ENCODE measurements around the gene UFD1.

Gene UFD1

DNA sequence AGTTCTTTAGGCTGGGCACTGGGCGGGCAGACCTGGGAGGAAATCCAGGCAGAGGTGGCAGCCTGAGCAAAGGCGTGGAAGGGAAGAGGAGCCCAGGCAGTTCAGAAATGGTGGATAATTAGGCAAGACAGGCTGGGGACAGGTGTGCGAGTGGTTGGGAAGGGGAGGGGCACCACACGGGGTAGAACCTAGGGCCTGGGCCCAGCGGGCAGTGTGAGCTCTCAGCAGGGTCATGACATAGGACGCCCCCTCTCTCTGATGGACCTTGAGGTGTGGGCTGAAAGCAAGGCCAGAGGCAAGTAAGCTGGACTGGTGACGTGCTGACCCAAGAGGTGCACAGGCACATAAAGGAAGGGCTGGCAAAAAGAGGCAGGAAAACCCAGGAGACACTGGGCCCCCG is 6.8 kb downstream of the UFD1 start:
- no peak for DNase-seq (ENCODE audit: low read depth in 2 of 3, low spot score in 1 of 3)

DNA sequence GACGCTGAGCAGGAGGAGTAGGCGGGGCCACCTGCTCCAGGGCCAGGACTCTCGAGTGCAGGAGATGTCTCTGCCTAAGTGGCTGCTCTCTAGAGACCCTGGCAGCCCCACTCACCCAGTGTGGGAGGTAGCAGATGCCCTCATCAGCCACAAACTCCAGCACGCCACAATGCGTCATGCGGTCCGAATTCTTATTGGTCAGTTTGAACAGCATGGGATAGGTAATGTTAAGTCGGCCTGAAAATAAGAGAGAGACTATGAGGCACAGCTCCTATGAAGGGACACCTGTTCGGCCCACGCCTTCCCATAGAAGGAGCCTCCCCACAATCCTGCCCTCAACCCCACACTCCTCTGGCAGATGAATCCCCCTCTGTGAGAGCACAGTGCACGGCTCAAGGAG is 7.4 kb downstream of the UFD1 start:
- DNase-seq (ENCODE audit: low read depth in 2 of 3, low spot score in 1 of 3), result no peak

DNA sequence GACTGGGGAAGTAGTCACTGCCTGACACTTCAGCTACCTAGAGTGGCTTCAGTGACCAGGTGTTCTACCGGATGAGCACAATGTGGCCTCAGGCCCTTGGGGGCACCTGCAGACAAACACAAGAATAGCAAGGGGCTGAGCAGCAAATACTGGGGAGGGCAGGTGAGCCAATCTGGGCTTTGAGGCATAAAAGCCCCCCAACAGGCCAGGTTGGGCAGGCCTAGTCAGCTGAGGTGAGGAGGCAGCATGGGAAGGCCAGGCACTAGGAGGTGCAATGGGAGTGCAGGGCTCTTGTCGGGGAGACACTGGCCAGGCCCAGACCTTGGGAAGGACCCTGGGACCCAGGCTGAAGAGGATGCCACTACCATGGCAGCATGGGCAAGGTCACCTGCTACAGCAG is 9.0 kb downstream of the UFD1 start:
- no peak for DNase-seq (ENCODE audit: low read depth in 2 of 3, low spot score in 1 of 3)

DNA sequence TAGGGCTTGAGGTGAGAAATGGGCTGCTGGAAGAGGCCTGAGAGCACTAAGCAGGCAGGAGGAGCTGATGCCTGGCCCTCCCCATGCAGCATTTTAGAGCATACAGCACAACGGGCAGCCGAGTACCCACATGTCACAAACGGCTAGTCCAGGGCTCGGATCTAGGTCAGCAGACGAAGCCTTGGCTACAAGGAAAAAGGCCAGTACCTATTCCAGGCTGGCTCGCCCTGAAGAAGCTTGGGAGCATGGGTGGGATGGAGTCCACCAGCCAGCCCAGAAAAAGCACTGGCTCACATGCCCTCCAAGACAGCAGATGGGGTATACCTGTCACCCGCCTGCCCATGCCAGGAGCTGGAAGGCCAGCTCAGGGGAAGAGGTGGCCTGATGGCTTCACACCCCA is 9.6 kb downstream of the UFD1 start:
- DNase-seq (ENCODE audit: low read depth in 2 of 3, low spot score in 1 of 3), result no peak

DNA sequence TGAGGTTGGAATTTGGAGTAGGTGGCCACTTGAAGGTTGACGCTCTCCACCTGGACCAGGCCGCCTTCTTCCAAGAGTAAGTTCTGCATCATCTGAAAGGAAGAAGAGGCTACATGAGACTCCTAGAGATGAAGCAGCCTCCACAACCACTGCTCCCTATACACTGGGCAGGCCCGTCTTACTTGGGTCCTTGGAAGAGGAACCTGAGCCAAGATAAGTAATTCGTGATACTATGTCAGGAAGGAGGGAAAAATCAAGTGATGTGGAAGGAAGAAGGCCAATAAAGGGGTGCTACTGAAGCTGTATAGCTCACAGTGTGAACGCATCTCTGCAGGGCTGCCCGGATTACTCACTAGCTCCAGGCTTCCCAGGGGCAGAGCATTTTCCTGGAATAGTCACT is 11.1 kb downstream of the UFD1 start:
- no peak for DNase-seq (ENCODE audit: low read depth in 2 of 3, low spot score in 1 of 3)

DNA sequence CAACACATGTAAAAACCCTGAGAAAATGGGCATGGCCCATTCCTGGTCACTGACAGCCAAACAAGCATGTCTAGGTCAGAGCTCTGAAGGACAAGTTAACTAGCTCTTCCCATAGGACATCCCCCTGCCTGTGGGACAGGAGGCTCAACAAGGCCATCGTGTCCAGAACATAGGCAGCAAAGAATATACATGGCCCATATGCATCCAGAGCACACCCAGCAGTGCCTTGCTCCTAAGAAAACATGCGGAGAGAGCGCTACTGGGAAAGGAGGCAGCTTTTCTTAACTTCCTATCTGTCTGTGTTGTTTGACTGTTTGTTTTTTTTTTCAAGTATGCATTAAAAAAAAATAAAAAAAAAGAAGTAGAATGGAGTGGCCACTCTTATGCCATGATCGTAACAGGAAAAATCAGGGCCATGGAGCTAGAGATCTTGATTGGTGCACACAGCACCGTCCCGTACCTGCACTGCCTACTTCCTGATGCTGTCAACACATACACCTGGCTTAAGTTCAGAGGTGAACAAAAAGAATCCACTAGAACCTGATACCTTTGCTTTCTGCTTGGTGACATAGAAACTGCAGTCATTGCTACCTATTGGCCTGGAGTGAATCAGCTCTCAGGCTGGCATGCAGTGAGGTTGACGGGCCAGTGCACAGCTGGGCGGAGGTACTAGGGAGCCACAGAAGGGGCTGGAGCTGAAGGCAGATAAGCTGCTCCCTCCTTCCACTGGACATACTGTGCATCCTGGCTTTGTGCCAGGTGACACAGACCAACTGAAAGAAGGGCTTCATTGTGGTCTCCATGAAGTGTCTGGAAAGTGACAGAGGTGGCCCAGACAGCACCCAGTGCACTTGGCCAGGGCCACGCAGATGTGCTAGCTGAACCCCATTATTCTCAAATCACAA is 11.9 kb downstream of the UFD1 start:
- no peak for DNase-seq (ENCODE audit: low read depth in 2 of 3, low spot score in 1 of 3)

DNA sequence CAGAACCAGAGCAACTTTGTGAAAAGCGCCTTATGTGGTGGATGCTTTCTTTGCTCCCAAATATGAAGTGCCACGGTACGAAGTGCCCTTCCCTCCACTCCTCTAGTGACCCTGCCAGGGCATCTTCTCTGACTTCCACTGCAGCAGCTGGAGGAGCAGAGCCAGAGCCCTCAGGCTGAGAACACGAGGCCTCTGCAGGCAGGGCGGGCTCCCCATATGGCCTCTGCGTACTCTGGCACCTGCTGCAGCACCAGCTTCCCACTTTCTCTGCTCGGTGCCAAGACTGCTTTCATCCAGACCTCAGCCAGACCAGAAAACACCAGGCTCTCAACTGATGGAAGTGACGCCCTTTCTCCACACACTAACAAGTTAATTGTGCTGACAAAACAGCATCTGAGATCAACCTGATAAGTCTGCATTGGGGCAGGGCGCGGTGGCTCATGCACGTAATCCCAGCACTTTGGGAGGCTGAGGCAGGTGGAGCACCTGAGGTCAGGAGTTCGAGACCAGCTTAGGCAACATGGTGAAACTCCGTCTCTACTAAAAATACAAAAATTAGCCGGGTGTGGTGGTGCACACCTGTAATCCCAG is 12.8 kb downstream of the UFD1 start:
- DNase-seq (ENCODE audit: low read depth in 2 of 3, low spot score in 1 of 3), result no peak

DNA sequence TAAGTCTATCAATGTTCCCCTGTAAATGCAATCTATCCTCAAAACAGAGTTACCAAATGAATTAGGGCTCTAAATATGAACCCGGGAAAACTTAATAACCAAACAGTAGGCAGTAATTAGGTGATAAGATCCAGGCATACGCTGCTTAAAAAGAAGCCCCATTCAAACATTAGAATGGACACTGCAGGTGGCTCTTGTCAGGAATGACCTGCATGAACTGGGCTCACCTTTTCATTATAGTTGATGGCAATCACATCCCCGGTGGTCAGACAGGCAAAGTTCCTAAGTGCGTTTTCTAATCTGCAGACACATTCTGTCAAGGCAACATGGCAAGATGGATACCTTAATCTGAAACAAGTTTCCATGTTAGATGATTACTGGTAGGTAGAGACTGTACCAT is 14.0 kb downstream of the UFD1 start:
- DNase-seq (ENCODE audit: low read depth in 2 of 3, low spot score in 1 of 3), result no peak

DNA sequence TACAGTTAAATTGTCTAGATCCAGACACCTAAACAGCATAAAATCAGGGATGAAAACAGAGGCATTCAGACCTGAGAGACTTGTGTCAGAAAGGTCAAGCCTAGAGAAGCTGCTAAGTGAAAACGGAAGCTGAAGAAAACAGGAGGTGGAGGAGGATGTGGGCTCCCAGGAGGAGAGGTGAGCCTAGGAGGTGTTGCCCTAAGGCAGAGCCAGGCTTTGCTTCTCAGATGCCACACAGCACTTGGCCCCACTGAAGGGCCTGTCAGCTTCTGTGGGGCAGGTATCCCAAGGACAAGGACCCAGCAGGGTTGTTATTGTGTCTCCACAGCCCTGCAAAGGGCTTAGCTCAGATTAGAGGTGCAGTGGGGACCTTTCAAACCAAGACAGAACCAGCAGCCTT is 14.4 kb downstream of the UFD1 start:
- DNase-seq (ENCODE audit: low read depth in 2 of 3, low spot score in 1 of 3), result no peak

DNA sequence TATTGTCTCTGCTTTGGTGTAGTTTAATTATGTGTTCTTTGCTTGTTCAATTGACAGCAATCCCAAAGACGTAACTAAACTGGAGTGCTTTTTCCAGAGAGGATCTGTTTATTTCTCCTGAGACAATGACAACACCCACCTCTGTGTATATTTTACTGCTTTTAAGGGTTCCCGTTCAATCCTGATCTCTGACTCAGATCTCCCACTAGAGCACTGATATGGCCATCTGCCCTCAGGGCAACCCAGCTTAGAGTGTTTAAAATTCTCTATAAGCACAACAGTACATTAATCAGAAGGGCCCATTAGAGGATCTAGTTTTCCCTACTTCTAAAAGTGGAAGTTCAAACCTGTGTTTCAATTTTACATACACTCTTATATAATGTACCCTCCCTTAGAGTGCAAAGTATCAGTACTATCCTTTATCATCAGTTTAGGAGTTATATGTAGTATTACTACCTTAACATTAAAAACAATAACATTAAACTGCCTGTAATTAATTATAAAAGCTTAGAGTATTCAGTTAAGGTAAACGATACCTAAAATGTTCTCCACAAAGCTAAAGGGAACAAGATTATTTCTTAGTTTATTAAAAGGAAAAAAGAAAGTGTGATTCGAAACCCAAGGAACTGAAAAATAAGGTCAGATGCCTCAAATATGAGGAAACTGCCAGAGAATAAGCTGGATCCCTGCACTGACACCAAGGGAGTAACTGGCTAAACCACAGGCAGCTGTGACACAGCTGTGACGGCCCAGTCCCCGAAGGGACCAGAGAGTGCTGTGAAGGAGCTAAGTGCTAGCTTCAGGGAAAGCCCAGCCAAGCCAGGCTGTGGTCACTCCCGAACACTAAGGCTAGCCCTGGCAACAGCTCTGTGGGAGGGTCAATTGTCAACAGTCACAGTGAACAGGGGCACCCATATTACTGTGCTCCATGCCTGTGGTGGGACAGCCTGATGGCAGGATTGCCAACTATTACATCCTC is 15.2 kb downstream of the UFD1 start:
- DNase-seq (ENCODE audit: low read depth in 2 of 3, low spot score in 1 of 3), result no peak

DNA sequence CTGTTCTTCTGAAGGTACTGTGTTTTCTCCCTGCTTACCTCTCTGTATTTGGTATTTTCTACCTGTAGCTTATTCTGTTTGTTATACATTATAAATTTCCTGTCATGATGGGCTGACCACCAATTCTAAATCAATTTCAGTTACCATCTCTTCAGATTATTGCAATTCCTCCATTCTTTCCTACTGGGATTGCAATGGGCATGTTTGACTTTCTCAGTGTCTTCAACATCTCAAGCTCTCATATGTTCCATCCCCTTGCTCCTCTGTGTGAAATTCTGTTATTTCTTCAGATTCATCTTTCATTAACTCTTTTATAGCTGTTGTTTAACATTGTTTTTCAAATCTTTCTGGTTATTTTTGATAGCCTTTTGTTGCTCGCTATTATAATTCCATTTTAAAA is 16.0 kb downstream of the UFD1 start:
- DNase-seq (ENCODE audit: low read depth in 2 of 3, low spot score in 1 of 3), result no peak

DNA sequence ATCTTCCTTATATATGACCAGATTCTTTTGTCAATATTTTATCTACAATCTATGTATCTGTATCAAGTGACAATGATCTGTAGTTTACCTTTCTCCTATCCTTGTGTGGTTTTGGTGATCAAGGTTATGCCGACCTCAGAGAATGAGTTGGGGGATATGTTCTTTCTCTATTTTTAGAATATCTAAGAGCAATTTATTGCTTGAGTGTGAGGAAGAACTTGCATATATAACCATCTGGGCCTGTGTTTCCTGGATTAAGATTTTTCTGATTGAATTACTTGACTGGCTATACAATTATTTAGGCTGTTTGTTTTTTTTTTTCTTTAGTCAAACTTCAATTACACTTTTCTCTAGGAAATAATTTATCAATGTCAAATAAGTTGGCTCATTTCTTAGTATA is 17.5 kb downstream of the UFD1 start:
- no peak for DNase-seq (ENCODE audit: low read depth in 2 of 3, low spot score in 1 of 3)

DNA sequence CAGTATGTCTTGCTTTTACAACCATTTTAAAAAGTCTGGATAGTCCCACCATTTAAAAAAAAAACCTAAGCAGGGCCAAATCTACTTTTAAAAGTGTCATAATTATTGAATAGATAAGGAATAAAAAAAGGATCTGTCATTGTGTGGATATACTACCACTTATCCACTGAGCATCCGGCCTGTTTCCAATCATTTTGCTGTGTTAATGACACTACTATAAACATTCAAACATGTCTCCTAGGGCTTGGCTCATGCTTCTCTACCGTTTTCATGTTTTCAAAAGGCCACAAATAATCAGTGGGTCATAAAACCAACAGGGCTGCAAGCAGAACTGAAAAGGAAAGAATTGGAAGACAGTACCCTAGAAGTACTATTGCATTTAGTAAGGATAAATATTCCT is 19.0 kb downstream of the UFD1 start:
- no peak for DNase-seq (ENCODE audit: low read depth in 2 of 3, low spot score in 1 of 3)

DNA sequence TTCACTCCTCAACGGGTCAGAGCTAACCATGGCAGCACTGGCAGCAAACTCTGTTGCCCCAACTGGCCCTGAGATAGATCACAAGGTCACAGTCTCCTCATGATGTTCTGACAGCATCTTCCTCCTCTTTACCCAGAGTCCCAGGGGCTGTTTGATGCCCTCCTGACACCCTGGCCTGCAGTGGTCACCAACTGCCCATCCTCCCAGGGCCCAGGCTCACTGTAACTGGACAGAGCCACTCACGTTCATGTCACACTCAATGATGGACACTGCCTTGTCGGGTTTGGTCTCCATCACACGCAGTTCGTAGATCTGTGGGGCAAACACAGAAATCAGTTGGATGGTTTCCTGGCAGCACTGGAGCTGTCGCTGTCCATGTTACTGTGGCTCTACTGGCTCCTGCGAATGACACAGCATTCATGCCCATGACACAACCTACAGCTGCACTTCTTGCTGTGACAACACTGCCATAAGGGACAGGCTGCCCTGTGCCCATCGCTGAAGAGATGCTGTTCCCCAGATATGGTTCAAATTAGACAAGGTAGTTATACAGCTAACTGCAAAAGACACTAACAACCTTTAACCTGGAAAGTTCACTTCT is 21.1 kb downstream of the UFD1 start:
- DNase-seq (ENCODE audit: low read depth in 2 of 3, low spot score in 1 of 3), result no peak

DNA sequence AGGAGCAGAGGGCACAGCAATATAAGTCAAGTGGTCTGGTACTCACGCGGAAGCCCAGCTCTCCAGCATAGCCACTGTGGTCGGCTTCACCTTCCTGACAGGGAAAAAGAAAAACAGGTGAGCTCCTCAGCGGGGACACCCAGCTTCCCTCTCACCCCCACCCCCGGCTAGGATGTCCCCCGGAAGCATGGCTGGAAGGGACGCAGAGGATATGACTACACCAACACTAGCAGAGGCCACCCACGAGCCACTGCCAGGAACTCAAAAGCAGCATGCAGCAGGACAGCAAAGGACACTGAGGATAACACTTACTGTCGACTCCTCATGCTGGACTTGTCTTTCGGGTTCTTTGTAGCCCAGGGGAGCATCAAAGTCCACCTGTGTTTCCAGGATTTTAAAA is 22.5 kb downstream of the UFD1 start:
- no peak for DNase-seq (ENCODE audit: low read depth in 2 of 3, low spot score in 1 of 3)

DNA sequence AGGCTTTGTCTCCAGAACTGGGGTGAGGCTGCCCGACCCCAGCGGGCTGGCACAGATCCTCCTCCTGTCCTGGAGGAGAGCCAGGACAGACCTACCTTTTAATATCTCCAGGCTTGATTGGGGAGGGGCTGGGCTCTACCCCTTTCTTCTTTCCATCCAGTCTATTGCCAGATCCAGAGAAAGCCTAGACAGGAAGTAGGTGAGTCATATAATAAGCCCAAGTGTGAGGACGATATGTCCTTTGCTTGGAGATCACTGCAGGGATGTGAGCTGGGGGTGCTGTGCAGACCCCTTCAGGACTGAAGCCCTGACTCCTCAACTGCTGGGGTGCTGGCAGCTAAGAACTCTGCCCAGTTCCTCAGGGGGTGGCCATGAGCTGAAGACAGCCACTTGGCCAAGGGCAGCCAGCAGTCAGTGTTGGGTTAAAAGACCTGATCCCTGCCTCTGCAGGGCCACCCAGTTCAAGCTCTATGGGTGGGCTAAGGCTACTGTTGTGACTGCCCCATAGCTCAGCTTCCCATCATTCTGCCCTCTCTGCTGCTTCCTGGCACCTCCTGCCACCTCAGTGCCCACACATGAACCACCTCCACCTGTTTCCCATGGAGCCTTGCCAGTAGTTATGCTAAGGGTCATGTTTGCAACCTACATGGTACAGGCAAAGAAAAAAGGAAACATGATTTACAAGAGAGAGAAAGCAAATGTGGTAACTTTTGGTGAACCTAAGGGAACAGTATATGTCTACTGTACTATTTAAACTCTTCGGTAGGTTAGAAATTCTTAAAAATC is 23.2 kb downstream of the UFD1 start:
- DNase-seq (ENCODE audit: low read depth in 2 of 3, low spot score in 1 of 3), result no peak

DNA sequence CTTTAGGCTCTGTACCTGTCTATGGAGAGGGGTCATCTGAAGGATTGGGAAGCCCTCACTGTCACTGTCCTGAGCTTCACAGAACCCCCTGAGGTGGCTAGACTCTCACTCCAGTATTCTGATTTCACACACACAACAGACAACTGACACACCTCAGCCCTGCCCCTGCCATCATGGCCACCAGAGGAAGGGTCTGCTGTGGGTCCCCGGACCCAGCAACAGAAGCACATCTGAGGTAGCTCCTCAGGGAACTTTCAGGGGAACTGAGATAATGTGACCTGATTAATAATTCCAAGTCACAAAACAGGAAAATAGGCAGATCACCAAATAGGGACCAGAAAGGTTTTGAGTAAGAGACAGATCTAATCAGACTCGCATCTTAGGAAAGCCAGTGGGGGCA is 24.0 kb downstream of the UFD1 start:
- DNase-seq (ENCODE audit: low read depth in 2 of 3, low spot score in 1 of 3), result no peak

DNA sequence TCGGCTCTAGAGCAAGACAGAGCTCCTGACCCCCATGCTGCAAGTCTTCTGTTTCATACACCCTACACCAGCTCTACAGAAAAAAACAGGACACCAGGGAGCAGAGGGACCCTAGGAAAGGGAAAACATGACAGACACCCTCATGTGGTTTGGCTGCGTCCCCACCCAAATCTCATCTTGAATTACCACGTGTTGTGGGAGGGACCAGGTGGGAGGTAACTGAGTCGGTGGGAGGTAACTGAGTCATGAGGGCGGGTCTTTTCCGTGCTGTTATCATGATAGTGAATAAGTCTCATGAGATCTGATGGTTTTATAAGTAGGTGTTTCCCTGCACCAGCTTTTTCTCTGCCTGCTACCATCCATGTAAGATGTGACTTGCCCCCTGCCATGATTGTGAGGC is 24.8 kb downstream of the UFD1 start:
- no peak for DNase-seq (ENCODE audit: low read depth in 2 of 3, low spot score in 1 of 3)

DNA sequence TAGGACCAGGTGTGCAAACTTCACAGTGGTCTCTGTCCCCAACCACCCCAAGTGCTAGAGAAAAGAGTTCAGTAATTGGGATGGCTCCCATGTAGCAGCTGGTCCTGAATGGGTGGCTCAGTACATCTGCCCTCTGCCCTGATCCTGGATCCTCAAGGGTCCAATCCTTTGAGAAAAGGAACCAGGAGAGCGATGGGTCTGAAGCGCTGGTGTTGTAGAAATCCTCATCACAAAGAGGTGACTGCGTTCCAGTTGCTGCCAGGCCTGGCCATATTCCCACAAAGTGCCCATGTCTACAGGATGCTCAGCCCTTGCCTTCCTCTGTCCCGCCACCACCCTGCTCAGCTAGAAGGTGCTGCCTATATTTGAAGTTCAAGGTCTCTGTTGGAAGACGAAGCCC is 25.3 kb downstream of the UFD1 start:
- DNase-seq (ENCODE audit: low read depth in 2 of 3, low spot score in 1 of 3), result no peak

DNA sequence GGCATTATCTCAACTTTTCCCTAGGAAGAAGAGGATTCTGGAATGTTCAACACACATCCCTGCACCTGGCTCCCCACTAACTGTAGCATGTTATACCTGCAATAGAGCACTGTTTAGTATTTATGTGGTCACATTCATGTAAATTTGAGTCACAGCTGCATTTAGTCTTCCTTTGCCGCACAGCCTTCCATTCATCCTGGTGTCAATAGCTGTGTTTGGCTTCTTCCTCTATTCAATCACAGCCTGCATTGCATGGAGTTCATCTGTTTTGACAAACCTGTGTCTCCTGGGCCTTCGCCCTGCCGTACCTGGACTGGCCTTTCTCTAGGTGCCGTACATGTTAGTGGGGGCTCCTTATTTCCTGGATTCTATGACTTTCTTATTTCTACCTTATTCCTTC is 27.4 kb downstream of the UFD1 start:
- DNase-seq (ENCODE audit: low read depth in 2 of 3, low spot score in 1 of 3), result no peak

All from stimulated activated CD4-positive, alpha-beta T cell treated with anti-CD3 and anti-CD28 coated beads, Interleukin-12 subunit alpha, Interleukin-12 subunit beta, amount 100 ng/mL, for 48 hours (primary cell).